ENCODE measurements around the gene MED13L.

DNA sequence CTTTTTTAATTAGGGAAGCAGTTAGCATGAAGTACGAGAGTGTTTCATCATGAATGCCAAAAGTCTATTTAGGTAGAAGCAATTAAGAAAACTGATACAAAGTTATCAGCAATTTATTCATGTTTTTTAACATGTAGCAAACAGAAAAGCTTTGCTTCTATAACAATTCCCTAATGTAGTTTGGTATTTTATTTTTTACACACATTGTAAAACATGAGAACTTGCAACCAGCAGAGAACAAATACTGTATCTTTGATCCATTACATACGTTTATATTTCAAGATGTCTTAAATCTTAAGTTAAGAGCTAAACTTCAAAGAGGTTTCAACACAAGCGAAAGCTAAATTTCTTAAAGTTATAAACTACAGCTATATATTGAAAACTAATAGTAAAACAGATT lies 39.3 kb downstream of the MED13L start:
- TF ChIP-seq, protein P1, sequence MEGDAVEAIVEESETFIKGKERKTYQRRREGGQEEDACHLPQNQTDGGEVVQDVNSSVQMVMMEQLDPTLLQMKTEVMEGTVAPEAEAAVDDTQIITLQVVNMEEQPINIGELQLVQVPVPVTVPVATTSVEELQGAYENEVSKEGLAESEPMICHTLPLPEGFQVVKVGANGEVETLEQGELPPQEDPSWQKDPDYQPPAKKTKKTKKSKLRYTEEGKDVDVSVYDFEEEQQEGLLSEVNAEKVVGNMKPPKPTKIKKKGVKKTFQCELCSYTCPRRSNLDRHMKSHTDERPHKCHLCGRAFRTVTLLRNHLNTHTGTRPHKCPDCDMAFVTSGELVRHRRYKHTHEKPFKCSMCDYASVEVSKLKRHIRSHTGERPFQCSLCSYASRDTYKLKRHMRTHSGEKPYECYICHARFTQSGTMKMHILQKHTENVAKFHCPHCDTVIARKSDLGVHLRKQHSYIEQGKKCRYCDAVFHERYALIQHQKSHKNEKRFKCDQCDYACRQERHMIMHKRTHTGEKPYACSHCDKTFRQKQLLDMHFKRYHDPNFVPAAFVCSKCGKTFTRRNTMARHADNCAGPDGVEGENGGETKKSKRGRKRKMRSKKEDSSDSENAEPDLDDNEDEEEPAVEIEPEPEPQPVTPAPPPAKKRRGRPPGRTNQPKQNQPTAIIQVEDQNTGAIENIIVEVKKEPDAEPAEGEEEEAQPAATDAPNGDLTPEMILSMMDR (IDR thresholded peaks at IDR 0.05) = no peak
- no peak for TF ChIP-seq POLR2A (IDR thresholded peaks at IDR 0.05)
- TF ChIP-seq POLR2AphosphoS5 (IDR thresholded peaks at IDR 0.05) = no peak
